HepG2 (cell line): Measurements from ENCODE around the gene ATG4B. TPM values are rescaled to one million over a fixed set of nuclear protein-coding genes. Genes with fewer than 3 reads are reported as not detected.
A peak's percentile ranks its signal among the peaks of the same experiment; 100 is the strongest.

Experiments used
- BHLHE40 ChIP-seq: IDR thresholded peaks from 2 replicates; pipeline ENCODE4 v1.6.1; 2011; ENCODE audit warnings: low read length, improper control_type of control experiment
- BRF2 ChIP-seq: sonication (generic); formaldehyde crosslinking; IDR thresholded peaks from 2 replicates; pipeline ENCODE4 v1.8.1; 2022; ENCODE audit warnings: mild to moderate bottlenecking, missing genetic modification reagents
- CC2D1A ChIP-seq: sonication (generic); formaldehyde crosslinking; IDR thresholded peaks from 2 replicates; pipeline ENCODE4 v1.8.1; 2023; ENCODE audit warnings: mild to moderate bottlenecking, missing genetic modification reagents
- CEBPG ChIP-seq: IDR thresholded peaks from 2 replicates; pipeline ENCODE4 v1.6.1; 2016
- CSRNP2 ChIP-seq: sonication (generic); formaldehyde crosslinking; conservative IDR thresholded peaks from 2 replicates; pipeline ENCODE4 v1.8.0; 2022; ENCODE audit warnings: low read depth, missing genetic modification reagents
- FOXA1 ChIP-seq, 2 experiments: fragments of 450-650 bp in 1 of 2; sonication (generic) in 1 of 2; formaldehyde crosslinking in 1 of 2; IDR thresholded peaks; 2 replicates each; pipeline versions ENCODE4 v1.4.0 to v1.6.1; 2016 to 2020; ENCODE audit warnings: missing genetic modification reagents in 1 of 2
- MXD4 ChIP-seq: IDR thresholded peaks from 2 replicates; pipeline ENCODE4 v1.6.1; 2016; ENCODE audit warnings: mild to moderate bottlenecking, missing biosample characterization, missing genetic modification reagents
- NFE2 ChIP-seq: sonication (generic); formaldehyde crosslinking; IDR thresholded peaks from 2 replicates; pipeline ENCODE4 v1.4.0; 2020; ENCODE audit warnings: missing genetic modification reagents
- RAD21 ChIP-seq: fragments of 450-650 bp; formaldehyde crosslinking; IDR thresholded peaks from 2 replicates; pipeline ENCODE4 v1.5.0; 2020; ENCODE audit warnings: mild to moderate bottlenecking
- REPIN1 ChIP-seq: sonication (generic); formaldehyde crosslinking; IDR thresholded peaks from 2 replicates; pipeline ENCODE4 v1.8.0; 2022; ENCODE audit warnings: missing genetic modification reagents, low read depth, mild to moderate bottlenecking, borderline replicate concordance
- TBX3 ChIP-seq: fragments of 450-650 bp; IDR thresholded peaks from 2 replicates; pipeline ENCODE4 v1.6.1; 2017; ENCODE audit warnings: antibody characterized with exemption, mild to moderate bottlenecking, inconsistent platforms, borderline replicate concordance
- ZBTB20 ChIP-seq: sonication (generic); formaldehyde crosslinking; IDR thresholded peaks from 2 replicates; pipeline ENCODE4 v1.8.1; 2023; ENCODE audit warnings: missing genetic modification reagents, low read depth, mild to moderate bottlenecking, borderline replicate concordance
- ZBTB46 ChIP-seq: sonication (generic); formaldehyde crosslinking; IDR thresholded peaks from 2 replicates; pipeline ENCODE4 v1.4.0; 2020; ENCODE audit warnings: mild to moderate bottlenecking, missing genetic modification reagents, borderline replicate concordance
- ZNF609 ChIP-seq: sonication (generic); formaldehyde crosslinking; IDR thresholded peaks from 2 replicates; pipeline ENCODE4 v1.4.0; 2020; ENCODE audit warnings: mild to moderate bottlenecking, missing genetic modification reagents, borderline replicate concordance
- ZNF629 ChIP-seq: sonication (generic); formaldehyde crosslinking; conservative IDR thresholded peaks from 2 replicates; pipeline ENCODE4 v1.5.0; 2020; ENCODE audit warnings: missing genetic modification reagents
- ZNF710 ChIP-seq: sonication (generic); formaldehyde crosslinking; IDR thresholded peaks from 2 replicates; pipeline ENCODE4 v1.5.0; 2020; ENCODE audit warnings: mild to moderate bottlenecking, missing genetic modification reagents, borderline replicate concordance
- ZNF816 ChIP-seq: sonication (generic); formaldehyde crosslinking; IDR thresholded peaks from 2 replicates; pipeline ENCODE4 v1.8.0; 2022; ENCODE audit warnings: missing genetic modification reagents, mild to moderate bottlenecking, borderline replicate concordance
- ZNF879 ChIP-seq: sonication (generic); formaldehyde crosslinking; IDR thresholded peaks from 2 replicates; pipeline ENCODE4 v1.8.1; 2023; ENCODE audit warnings: missing genetic modification reagents
- polyA plus RNA-seq, 8 experiments: library from polyadenylated mRNA; depleted of rRNA in 3 of 8; stranded (reverse) in 7 of 8; unstranded in 1 of 8; fragments of >200 nt; fragmentation: Illumina TruSeq in 4 of 8; extraction: Trizol in 4 of 8; gene quantifications; 2 replicates each; pipeline versions ENCODE4 v1.2.1 to v1.2.3, GENCODE V29; 2011 to 2016; ENCODE audit warnings: low read depth in 4 of 8, missing spikeins in 1 of 8, mixed read lengths in 1 of 8; ENCODE audit not compliant: insufficient read depth in 1 of 8
- total RNA-seq, 5 experiments: library from RNA; depleted of rRNA; stranded (reverse); fragments of >200 nt; fragmentation: Illumina TruSeq; extraction: Trizol; gene quantifications; 2 replicates each; pipeline ENCODE4 v1.2.3, GENCODE V29; 2016; ENCODE audit warnings: low read depth in 1 of 5

ATG4B gene
- total and polyA plus RNA-seq, 2 of the 13 experiments (the other 11 are each of a cell fraction or from before 2014, with no cell fraction given) = 95.5 to 239 TPM

- TF ChIP-seq BRF2 (CRISPR knock-in tag) = no peak
- peak; percentile 68 for TF ChIP-seq BHLHE40
- no peak for TF ChIP-seq ZNF816
- no peak; the same call in 1 of the 2 replicates for TF ChIP-seq REPIN1 (CRISPR knock-in tag)
- no peak for TF ChIP-seq NFE2 (CRISPR knock-in tag)
- TF ChIP-seq TBX3 = peak; percentile 73; the same call in 1 of the 2 replicates
- TF ChIP-seq CC2D1A (CRISPR knock-in tag) = peak; percentile 75; the same call in 1 of the 2 replicates
- TF ChIP-seq CSRNP2 (CRISPR knock-in tag) = no peak
- TF ChIP-seq ZNF609 (CRISPR knock-in tag) = peak; percentile 83; the same call in 1 of the 2 replicates
- TF ChIP-seq ZNF879 (CRISPR knock-in tag) = no peak
- TF ChIP-seq ZBTB20 (CRISPR knock-in tag) = peak; percentile 42; the same call in 1 of the 2 replicates
- peak; percentile 56; the same call in 1 of the 2 replicates for TF ChIP-seq RAD21 (CRISPR knock-in tag)
- TF ChIP-seq FOXA1 (IDR thresholded peaks at IDR 0.05) = no peak
- TF ChIP-seq FOXA1 (CRISPR knock-in tag; IDR thresholded peaks at IDR 0.05) = peak; percentile 49; the same call in 1 of the 2 replicates
- peak; percentile 51 for TF ChIP-seq CEBPG (CRISPR knock-in tag)
- no peak; the same call in 1 of the 2 replicates for TF ChIP-seq ZNF710 (CRISPR knock-in tag)
- 0 out of 2 replicates have a peak, but pooled peaks have one; percentile 45 for TF ChIP-seq ZNF629
- peak; percentile 88; the same call in 1 of the 2 replicates for TF ChIP-seq ZBTB46 (CRISPR knock-in tag)
- TF ChIP-seq MXD4 (CRISPR knock-in tag) = peak; percentile 92
These were observed 15.8 kb downstream of the ATG4B start (continued) for GRCh38 chr2:241653210-241653750.
